Measurements from ENCODE around the gene CISD3. TPM values are rescaled to one million over a fixed set of nuclear protein-coding genes. Genes with fewer than 3 reads are reported as not detected.

CISD3 gene
- total RNA-seq, 2 donors from 2014 or later = 36.1 to 57.3 TPM

DNA sequence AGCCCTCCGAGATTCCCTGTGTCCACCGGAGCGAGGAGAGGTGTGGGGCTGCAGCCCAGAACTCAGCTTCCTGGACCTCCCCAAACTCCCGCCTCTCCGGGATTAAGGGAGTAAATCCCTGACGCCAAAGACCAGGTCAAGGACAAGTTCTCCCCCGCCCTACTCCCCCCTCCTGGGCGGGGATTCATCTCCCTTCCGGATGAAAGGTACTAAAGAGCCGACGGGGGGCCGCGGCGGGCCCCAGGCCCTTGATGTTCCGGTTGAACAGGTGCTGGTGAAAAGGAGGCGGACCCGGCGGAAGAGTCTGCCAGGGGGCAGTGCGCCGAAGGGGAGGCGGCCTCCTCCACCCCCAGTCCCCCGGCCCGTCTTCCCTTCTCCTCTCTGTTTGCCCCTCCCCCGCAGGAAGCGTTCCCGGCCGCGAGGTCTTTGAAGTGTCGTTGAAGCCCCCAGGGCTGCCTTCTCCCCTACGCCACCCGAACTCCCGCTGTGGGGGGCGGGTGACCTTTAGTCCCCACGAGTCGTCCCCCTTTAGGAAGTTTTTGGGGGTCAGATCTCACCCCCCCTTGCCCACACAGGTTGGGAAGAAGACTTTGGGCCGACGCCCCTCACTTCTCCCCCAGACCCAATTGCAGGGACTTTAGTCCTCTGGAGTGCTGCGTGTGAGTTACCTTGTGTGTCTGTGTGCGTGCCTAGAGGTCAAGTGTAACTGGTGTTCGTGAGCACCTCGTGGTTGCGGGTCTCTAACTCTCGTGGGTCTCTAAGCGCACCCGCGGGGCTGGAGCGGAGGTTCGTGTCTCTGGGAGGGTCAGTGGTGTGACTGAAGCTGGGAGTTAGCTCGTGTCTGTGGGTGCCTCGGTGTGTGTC, 26.2 kb upstream of the CISD3 start:
- Mint-ChIP-seq H3K4me3 (peak overlapping the region; percentile 96), H3K27ac (peak overlapping the region; percentile 97), H3K27me3 (no peaks in the 10 kb centered on the region), H3K4me1 (peaks cover 34% of the 10 kb centered on the region), H3K36me3 (ENCODE audit: low read depth) (peaks cover 76% of the 10 kb centered on the region), H3K9me3 (no peaks in the 10 kb centered on the region)
- ATAC-seq (replicated peaks) = peak; percentile 8

DNA sequence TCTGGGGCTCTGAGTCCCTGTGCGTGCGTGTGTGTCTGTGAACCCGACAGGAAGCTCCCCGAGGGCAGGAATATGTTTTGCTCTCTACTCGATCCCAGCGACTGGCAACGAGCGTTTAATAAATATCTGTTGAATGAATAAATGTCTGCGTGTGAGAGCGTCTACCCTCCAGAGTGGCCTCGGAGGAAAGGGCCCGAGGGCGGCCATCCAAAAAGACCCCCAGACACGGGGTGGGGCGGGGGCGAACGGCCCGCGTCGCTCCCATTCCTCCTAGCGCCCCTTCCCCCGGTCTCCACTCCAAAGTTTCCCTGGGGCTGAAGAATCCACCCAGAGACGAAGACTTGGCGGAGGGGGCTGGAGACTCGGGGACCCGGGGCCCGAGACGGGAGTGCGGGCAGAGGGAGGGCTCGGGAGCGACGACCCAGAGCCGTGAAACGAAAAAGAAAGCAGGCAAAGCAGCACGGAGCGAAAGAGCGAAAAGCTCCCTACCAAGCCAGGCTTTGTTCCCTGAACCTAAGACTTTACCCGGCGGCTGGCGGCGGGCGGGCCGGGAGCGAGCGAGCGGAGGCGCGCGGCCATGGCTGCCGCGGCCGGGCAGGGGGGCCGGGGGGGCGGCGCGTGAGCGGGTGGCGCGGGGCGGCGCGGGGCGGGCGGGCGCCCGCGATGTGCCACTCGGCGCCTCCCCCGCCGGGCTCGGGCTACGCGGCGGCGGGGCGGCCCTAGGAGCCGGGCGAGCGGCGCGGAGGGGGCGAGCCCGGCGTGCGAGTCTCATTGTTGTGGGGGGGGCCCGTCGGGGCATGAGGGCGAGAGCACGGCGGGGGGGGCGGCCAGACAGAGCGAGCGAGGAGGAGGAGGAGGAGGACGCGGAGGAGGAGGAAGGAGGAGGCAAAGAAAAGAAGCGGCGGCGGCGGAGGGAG, 25.3 kb upstream of the CISD3 start, which contains the start of gene MLLT6:
Gene MLLT6, plus strand, starts transcription at position 668 of the 917 bp plus-strand sequence. CDS start 360 bp downstream, outside the sequence.
- ATAC-seq (replicated peaks) = no peak
- H3K27me3 Mint-ChIP-seq = no peaks in the 10 kb centered on the region
- H3K9me3 Mint-ChIP-seq = no peaks in the 10 kb centered on the region
- peak within 1 kb of the TSS; percentile 96 for H3K4me3 Mint-ChIP-seq
- peaks cover 85% of the 10 kb centered on the region for H3K36me3 Mint-ChIP-seq (ENCODE audit: low read depth)
- H3K4me1 Mint-ChIP-seq = peaks cover 33% of the 10 kb centered on the region
- peak within 1 kb of the TSS; percentile 97 for H3K27ac Mint-ChIP-seq

DNA sequence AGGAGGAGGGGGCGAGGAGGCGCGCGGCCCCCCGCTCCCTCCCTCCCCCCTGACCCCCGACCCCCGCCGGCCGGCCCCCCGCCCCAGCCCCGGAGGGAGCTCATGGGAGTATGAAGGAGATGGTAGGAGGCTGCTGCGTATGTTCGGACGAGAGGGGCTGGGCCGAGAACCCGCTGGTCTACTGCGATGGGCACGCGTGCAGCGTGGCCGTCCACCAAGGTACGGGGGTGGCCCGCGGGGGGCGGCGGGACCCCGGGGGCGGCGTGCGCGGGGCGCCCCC, 24.7 kb upstream of the CISD3 start:
- no peak for ATAC-seq (replicated peaks)
- no peaks in the 10 kb centered on the region for H3K27me3 Mint-ChIP-seq
- peak overlapping the region; percentile 94 for H3K27ac Mint-ChIP-seq
- no peaks in the 10 kb centered on the region for H3K9me3 Mint-ChIP-seq
- H3K4me1 Mint-ChIP-seq = peaks cover 33% of the 10 kb centered on the region
- H3K4me3 Mint-ChIP-seq = peak overlapping the region; percentile 96
- H3K36me3 Mint-ChIP-seq (ENCODE audit: low read depth) = peaks cover 86% of the 10 kb centered on the region

DNA sequence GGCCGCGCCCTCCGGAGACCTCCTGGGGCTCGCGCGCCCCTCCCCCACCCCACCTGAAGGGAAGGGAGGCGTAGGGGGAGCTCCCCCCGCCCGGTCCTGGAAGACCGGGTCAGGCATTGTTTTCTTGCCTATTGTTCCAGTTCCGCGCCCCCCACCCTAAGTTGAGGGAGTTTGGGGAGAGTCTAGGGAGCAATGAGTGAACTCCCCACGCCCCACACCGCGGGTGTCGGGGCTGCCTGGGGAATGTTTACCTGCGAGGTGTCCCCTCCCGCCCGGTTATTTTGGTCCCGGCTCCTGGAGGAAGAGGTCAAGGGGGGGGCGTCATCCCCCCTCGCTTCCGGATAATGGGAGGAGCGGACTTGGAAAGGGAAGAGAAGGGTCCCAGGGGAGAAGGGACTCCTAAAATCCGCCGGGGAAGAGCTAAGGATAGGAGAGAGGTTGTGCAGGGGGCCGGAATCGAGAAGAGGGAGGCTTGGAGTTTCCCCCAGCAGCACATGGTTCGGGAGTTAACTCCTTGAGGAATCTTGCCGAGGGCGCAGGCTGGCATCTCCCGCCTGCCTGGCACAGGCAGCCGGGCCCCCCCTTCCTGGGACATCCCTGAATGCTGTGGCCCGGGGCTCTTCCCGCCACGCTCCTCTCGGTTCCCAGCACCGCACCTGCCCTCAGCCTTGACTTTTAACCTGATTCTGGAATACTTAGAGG, 24.2 kb upstream of the CISD3 start:
- Mint-ChIP-seq H3K4me3 (peak overlapping the region; percentile 96), H3K4me1 (peaks cover 35% of the 10 kb centered on the region), H3K27me3 (no peaks in the 10 kb centered on the region), H3K36me3 (ENCODE audit: low read depth) (peaks cover 89% of the 10 kb centered on the region), H3K9me3 (no peaks in the 10 kb centered on the region), H3K27ac (peak overlapping the region; percentile 94)
- no peak for ATAC-seq (replicated peaks)

DNA sequence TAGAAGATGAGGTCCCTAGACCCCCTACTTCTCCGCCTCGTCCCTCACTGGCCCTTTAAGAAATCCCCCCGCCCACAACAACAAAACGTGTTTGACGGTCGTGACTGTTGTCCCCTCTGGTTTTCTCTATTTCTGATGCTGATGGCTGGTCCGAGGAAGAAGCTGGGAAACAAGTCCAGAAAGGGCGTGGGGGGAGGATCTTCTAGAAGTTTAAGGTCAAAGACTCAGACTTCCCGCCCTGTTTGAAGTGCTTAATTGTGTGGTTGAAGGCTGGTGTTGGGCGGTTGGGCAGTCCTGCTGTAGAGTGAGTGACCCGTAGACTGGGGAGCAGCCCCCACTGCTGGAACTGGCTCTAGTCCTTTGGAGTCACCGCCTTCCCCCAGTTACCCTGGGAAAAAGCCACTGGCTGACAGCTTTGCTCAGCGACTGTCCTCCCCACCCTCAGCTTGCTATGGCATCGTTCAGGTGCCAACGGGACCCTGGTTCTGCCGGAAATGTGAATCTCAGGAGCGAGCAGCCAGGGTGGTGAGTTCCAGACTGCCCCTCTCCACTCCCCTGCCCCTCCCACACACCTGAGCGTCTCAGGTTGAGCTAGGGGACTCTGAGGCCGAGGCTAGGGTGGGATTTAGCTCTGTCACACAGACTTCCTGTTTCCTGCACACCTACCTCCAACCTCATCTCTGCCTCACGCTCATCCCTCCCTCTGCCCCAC, 23.5 kb upstream of the CISD3 start:
- H3K9me3 Mint-ChIP-seq = no peaks in the 10 kb centered on the region
- H3K36me3 Mint-ChIP-seq (ENCODE audit: low read depth) = peaks cover 90% of the 10 kb centered on the region
- ATAC-seq (replicated peaks) = no peak
- peak overlapping the region; percentile 94 for H3K27ac Mint-ChIP-seq
- no peaks in the 10 kb centered on the region for H3K27me3 Mint-ChIP-seq
- H3K4me3 Mint-ChIP-seq = peak overlapping the region; percentile 96
- H3K4me1 Mint-ChIP-seq = peaks cover 33% of the 10 kb centered on the region

DNA sequence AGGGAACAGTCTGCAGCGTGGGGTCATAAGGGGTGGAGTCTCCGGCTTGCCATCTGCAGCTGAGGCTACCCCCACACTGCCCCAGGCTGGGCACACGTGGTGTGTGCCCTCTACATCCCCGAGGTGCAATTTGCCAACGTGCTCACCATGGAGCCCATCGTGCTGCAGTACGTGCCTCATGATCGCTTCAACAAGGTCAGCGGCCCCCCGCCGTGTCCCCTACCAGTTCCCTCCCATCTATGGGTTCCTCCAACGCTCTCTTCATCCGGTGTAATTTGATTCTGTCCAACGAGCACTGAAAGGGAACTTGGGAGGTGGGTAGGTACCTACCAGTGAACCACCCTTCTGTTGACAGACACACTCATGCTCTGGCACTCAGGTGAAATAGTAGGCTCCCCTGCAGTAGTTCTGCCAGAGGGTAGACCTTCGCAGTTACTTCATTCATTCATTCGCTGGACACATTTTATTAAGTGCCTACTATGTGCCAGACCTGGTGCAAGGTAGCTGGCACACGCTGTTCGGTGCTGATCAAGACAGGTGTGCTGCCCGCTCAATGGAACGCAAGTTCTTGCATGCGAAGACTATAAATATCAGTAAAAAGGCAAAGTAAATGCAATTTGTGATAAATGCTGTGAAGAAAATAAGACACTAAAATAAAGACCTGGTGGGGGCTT, 22.3 kb upstream of the CISD3 start:
- H3K4me1 Mint-ChIP-seq = peaks cover 32% of the 10 kb centered on the region

DNA sequence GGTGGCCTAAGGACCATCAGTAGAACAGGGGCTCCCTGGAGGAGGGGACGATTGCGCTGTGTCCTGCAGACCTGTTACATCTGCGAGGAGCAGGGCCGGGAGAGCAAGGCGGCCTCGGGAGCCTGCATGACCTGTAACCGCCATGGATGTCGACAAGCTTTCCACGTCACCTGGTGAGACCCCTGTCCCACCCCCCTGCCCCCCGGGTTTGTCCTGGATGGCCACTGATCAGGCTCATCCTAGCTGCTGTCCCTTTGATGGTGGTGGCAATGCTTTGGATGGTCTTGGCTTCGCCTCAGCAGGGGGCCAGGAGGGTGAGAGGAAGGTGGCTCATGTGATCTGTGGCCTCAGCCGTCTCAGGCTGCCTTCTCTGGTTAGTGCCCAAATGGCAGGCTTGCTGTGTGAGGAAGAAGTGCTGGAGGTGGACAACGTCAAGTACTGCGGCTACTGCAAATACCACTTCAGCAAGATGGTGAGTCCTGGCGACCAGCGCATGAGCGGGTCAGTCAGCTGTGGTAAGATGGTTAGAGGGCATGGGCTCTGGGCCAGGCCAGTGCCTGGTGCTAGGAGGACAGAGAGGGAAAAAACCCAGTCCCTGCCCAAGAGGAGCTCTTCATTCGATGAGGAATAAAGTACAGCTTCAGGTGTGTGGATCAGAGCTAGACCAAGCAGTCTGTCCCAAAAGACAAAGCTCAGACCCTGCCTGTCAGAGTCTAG, 20.9 kb upstream of the CISD3 start:
- ATAC-seq (replicated peaks) = no peak
- H3K9me3 Mint-ChIP-seq = no peaks in the 10 kb centered on the region
- H3K36me3 Mint-ChIP-seq (ENCODE audit: low read depth) = peaks cover 93% of the 10 kb centered on the region
- H3K4me3 Mint-ChIP-seq = peak overlapping the region; percentile 13
- no peaks in the 10 kb centered on the region for H3K27me3 Mint-ChIP-seq
- H3K27ac Mint-ChIP-seq = peak overlapping the region; percentile 61
- H3K4me1 Mint-ChIP-seq = peaks cover 32% of the 10 kb centered on the region

More for the DNA sequence above, 22.3 kb upstream of the CISD3 start:
- ATAC-seq (replicated peaks) = no peak
- Mint-ChIP-seq H3K4me3 (peak overlapping the region; percentile 96), H3K9me3 (no peaks in the 10 kb centered on the region), H3K36me3 (ENCODE audit: low read depth) (peaks cover 93% of the 10 kb centered on the region), H3K27ac (peak overlapping the region; percentile 94), H3K27me3 (no peaks in the 10 kb centered on the region)

DNA sequence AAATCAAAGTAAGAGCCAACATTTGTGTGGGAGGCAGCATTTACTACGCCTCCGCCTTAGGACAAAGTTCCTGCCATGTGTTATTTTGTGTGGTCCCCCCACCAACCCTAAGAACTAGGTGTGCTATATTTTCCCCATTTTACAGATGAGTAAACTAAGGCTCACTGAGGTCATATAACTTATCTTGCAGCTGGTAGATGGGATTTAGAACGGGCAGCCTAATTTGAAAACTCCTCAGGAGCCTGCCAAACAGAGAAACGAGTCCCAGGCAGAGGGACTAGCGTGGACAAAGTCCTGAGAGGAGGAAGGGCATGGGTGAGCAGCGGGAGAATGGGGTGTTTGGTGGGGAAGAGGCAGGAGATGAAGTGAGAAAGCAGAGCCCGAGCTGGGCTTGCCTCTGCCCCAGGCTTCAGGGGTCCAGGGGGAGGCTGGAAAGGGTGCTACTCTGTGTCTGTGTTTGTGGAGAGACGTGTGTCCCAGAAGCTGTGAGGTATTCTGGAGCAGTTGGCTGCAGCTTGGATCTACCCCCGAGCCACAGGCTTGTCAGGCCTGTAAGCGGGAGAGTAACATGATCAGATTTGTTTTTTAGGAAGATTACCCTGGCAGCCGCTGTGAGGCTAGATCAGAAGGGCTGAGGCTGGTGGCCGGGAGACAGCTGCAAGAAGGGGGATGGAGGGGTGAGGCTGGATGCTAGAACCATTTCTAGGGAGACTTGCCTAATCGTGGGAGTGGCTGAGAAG, 20.1 kb upstream of the CISD3 start:
- H3K27ac Mint-ChIP-seq = peak overlapping the region; percentile 61
- no peaks in the 10 kb centered on the region for H3K9me3 Mint-ChIP-seq
- no peak for ATAC-seq (replicated peaks)
- H3K27me3 Mint-ChIP-seq = no peaks in the 10 kb centered on the region
- H3K4me1 Mint-ChIP-seq = peaks cover 37% of the 10 kb centered on the region
- peaks cover 94% of the 10 kb centered on the region for H3K36me3 Mint-ChIP-seq (ENCODE audit: low read depth)
- H3K4me3 Mint-ChIP-seq = peak overlapping the region; percentile 13

DNA sequence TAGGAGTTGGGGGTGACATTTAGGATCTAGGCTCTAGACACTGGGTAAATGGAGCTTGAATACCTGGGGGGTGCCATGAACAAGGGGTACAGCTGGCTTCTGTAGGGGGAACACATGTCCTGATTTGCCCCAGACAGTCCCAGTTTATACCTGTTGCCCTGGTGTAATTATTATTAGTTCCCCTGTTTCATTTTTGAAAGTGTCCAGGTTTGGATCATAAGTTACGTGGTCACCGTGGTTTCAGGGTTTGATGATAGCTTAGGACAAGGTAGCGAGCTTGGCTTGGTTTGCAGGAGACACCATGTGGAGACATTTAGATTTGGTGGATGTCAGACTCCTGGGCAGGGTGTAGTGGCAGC, 19.6 kb upstream of the CISD3 start:
- H3K9me3 Mint-ChIP-seq = no peaks in the 10 kb centered on the region
- peak overlapping the region; percentile 61 for H3K27ac Mint-ChIP-seq
- peak overlapping the region; percentile 13 for H3K4me3 Mint-ChIP-seq
- no peak for ATAC-seq (replicated peaks)
- H3K36me3 Mint-ChIP-seq (ENCODE audit: low read depth) = peaks cover 100% of the 10 kb centered on the region
- H3K4me1 Mint-ChIP-seq = peaks cover 43% of the 10 kb centered on the region
- H3K27me3 Mint-ChIP-seq = no peaks in the 10 kb centered on the region

DNA sequence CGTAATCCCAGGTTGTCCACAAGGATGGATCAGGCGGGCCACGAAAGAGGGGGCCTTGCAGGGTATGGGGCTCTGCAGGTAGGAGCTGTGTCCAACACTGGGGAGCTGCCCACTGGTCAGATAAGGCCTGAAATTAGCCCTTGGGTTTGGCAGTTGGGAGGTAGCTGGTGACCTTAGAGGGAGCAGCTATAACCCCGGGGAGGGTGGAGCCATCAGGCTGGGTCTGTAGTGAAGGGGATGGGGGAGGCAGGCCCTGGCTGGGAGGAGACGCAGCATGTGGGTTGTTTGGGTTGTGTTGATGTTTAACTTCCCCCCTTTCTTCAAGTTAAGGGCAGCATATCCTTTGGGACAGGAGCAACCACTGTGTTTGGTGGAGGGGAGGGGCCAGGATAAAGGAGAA, 19.2 kb upstream of the CISD3 start:
- Mint-ChIP-seq H3K36me3 (ENCODE audit: low read depth) (peaks cover 100% of the 10 kb centered on the region), H3K4me1 (peaks cover 47% of the 10 kb centered on the region), H3K27ac (peak overlapping the region; percentile 61), H3K9me3 (no peaks in the 10 kb centered on the region), H3K27me3 (no peaks in the 10 kb centered on the region), H3K4me3 (peak overlapping the region; percentile 13)
- ATAC-seq (replicated peaks) = no peak

DNA sequence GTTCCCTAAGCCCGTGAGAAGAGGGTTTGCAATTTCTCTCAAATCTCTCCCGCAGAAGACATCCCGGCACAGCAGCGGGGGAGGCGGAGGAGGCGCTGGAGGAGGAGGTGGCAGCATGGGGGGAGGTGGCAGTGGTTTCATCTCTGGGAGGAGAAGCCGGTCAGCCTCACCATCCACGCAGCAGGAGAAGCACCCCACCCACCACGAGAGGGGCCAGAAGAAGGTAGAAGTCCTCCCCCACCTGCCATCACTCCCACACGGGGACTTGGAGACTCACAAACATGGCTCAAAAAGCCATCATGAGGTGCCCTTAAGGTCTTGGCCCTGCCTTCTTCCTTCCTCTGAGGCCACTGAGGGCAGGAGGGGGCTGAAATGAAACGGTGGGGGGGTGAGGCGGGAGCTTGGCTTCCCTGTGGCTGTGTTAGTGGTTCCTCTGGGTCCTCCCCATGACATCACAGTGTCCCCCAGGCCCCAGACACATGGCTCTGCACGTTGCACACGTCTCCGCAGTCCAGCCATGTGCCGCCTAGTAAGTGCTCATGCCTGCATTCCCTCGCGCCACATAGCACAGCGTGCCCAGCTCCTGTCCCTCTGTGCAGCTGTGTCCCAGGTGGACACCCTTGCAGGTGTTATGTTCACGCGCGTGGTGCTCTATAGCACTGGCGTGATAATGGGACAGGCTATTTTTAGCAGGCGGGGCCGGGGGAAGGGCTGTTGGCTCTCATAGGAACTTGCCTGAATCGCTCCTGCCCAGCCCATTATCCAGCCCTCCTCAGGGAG, 18.2 kb upstream of the CISD3 start:
- H3K9me3 Mint-ChIP-seq = no peaks in the 10 kb centered on the region
- peaks cover 48% of the 10 kb centered on the region for H3K4me1 Mint-ChIP-seq
- ATAC-seq (replicated peaks) = peak; percentile 12
- H3K27ac Mint-ChIP-seq = peak overlapping the region; percentile 59
- H3K4me3 Mint-ChIP-seq = peak overlapping the region; percentile 13
- H3K36me3 Mint-ChIP-seq (ENCODE audit: low read depth) = peaks cover 100% of the 10 kb centered on the region
- H3K27me3 Mint-ChIP-seq = no peaks in the 10 kb centered on the region

DNA sequence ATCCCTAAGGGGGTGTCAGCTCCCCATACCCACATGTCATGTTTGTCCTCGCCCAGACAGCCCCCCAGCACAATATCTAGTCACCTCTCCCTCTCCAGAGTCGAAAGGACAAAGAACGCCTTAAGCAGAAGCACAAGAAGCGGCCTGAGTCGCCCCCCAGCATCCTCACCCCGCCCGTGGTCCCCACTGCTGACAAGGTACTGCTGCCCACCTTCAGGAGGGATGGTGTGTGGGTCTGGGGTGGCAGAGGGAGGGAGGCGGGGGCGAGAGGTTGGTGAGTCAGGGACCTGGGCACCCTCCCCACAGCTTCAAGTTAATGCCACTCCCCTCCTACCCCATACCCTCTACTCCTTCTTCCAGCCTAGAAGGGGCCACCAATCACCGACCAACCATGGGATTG, 17.5 kb upstream of the CISD3 start:
- Mint-ChIP-seq H3K27me3 (no peaks in the 10 kb centered on the region), H3K36me3 (ENCODE audit: low read depth) (peaks cover 100% of the 10 kb centered on the region), H3K9me3 (no peaks in the 10 kb centered on the region), H3K27ac (peak overlapping the region; percentile 59), H3K4me1 (peaks cover 41% of the 10 kb centered on the region), H3K4me3 (peak overlapping the region; percentile 6)
- no peak for ATAC-seq (replicated peaks)
